ENCODE measurements around the gene PRKCH.

GRCh38 chr14:61476105-61476753, 154.8 kb downstream of the PRKCH start:
- no peak for TF ChIP-seq CTCF (IDR thresholded peaks at IDR 0.05; ENCODE audit: poor library complexity)
- no peak for TF ChIP-seq EZH2 (IDR thresholded peaks at IDR 0.05; ENCODE audit: borderline replicate concordance)
- no peak for TF ChIP-seq EZH2phosphoT487 (IDR thresholded peaks at IDR 0.05; ENCODE audit: low read depth, severe bottlenecking, unreplicated experiment)

Measured in hepatocyte (in vitro differentiated cells).